Measurements from ENCODE around the gene MFSD1.

Gene MFSD1

DNA sequence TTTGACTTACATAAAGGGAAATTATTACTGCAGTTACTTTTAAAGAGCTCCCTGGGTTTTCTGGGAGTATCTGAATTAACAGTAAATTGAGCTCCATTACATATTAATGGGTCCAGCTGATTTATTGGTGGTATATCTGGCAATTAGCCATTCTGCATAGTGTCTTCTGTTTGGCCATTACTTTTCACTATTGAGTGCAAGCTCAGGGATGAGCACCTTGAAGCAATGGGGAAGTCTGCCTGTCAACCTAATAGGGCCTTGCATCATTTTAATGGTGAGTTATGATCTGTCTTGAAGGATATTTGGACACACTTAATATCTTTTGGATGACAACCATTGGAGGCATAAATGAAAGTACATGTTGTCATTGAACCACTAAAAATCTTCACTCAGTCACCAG lies 73.8 kb downstream of the MFSD1 start:
- no peak for DNase-seq (ENCODE audit: low read depth, low spot score)
